Activated naive CD4-positive, alpha-beta T cell treated with anti-CD3 and anti-CD28 coated beads, Interleukin-2, amount 50 U/mL, for 72 hours (primary cell): Measurements from ENCODE around the gene BACE1-AS. TPM values are rescaled to one million over a fixed set of nuclear protein-coding genes. Genes with fewer than 3 reads are reported as not detected.

Experiments
- ATAC-seq, 2 donors: fragments of 150-1000 bp; cut with Tn5 transposase; 2 replicates each; pipeline ENCODE4 v1.10.0; 2021; ENCODE audit warnings: mild to moderate bottlenecking in 2 of 2, moderate library complexity in 2 of 2
- DNase-seq, 2 donors: peaks; one replicate each; pipeline ENCODE4 v3.0.0; 2021 to 2022; ENCODE audit warnings: low spot score in 2 of 2
- H3K27ac Mint-ChIP-seq, 2 donors: one replicate each; pipeline ENCODE4 v1.8.0; 2022; ENCODE audit warnings: mild to moderate bottlenecking in 2 of 2, mixed read lengths in 2 of 2
- H3K36me3 Mint-ChIP-seq, 2 donors: one replicate each; pipeline ENCODE4 v1.8.0; 2022; ENCODE audit warnings: mixed read lengths in 2 of 2
- H3K9me3 Mint-ChIP-seq, 2 donors: one replicate each; pipeline ENCODE4 v1.8.0; 2022; ENCODE audit warnings: mixed read lengths in 2 of 2
- total RNA-seq, 2 donors: library from RNA; stranded (reverse); gene quantifications; one replicate each; pipeline ENCODE4 v1.2.3, GENCODE V29; 2022

BACE1-AS gene
- total RNA-seq, 2 donors from 2014 or later, result 3.1 to 7.0 TPM

DNA sequence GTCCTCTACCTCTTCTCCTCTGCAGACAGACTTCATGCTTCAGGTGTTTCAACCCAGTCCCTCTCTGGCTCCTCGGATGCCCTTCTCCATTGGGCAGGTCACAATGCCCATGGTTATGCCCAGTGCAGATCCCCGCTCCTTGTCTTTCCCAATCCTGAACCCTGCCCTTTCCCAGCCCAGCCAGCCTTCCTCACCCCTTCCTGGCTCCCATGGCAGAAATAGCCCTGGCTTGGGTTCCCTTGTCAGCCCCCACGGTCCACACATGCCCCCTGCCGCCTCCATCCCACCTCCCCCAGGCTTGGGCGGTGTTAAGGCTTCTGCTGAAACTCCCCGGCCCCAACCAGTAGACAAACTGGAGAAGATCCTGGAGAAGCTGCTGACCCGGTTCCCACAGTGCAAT lies 9.3 kb upstream of the BACE1-AS start:
- no peaks in the 10 kb centered on the region for H3K9me3 Mint-ChIP-seq
- DNase-seq (no peak), ATAC-seq (no peak)

DNA sequence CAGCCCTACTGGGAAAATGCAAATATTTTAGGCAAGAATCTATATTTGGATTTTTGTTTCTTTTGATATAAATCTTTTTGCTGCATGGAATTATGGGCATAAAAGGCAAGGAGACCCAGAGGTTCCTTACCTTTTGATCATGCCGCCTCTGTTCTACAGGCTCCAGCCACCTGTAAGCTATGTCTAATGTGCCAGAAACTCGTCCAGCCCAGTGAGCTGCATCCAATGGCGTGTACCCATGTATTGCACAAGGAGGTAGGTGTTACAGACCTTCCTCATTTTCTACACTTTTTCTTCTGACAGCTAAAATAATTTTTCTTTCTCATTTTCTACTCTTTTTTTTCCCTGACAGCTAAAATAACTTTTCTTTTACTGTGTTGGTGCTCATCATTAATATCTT lies 8.2 kb upstream of the BACE1-AS start:
- ATAC-seq, result no peak
- Mint-ChIP-seq H3K9me3 (no peaks in the 10 kb centered on the region), H3K36me3 (peaks cover 0 to 11% of the 10 kb centered on the region in 2 donors), H3K27ac (peak overlapping the region in 1 of 2 donors; percentile 13)
- DNase-seq, result no peak

More for the DNA sequence above, 9.3 kb upstream of the BACE1-AS start:
- Mint-ChIP-seq H3K36me3 (peaks cover 0 to 11% of the 10 kb centered on the region in 2 donors), H3K27ac (no peak overlapping the region)

DNA sequence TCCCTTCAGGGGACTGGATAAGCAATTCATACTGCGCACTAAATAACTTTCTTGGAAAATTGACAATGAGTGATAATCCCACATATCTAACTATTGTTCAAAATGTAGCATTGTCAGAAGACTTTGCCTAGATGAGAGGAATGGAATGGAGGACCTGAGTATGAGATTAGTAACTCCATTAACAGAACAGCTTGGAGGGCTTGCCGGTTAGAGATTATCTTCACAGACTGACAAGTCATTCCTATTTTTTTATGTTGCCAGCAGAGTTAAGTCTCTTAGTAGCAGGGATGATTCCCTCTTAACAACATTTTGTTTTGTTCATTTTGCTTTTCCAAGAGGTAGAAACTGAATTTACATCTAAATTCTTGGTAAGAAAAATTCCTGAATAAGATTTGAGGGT lies 7.1 kb upstream of the BACE1-AS start:
- no peaks in the 10 kb centered on the region for H3K9me3 Mint-ChIP-seq
- H3K27ac Mint-ChIP-seq, result no peak overlapping the region
- DNase-seq (no peak), ATAC-seq (no peak)
- H3K36me3 Mint-ChIP-seq, result peaks cover 0 to 11% of the 10 kb centered on the region in 2 donors

DNA sequence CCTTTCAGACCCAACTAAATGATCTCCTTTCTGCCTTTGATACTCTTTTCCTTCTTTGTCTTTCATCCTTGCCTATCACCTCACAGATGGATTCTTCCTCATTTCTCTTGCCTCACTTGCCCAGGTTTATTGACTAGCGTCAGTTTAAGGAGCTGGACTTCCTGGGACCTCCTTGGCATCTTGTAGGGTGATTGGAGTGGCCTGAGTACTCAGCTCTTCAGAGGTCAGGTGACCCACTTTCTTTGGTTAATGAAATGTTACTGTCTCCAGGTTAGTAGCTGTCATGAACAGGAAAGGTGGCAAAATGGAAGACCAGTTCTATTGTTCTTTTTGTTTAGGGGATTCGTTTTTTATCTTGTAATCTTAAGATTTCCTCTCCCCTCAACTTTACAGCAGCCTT lies 4.6 kb upstream of the BACE1-AS start:
- Mint-ChIP-seq H3K36me3 (peaks cover 0 to 6% of the 10 kb centered on the region in 2 donors), H3K27ac (peak overlapping the region in 1 of 2 donors; percentile 2), H3K9me3 (no peaks in the 10 kb centered on the region)
- DNase-seq, result no peak
- ATAC-seq, result no peak

DNA sequence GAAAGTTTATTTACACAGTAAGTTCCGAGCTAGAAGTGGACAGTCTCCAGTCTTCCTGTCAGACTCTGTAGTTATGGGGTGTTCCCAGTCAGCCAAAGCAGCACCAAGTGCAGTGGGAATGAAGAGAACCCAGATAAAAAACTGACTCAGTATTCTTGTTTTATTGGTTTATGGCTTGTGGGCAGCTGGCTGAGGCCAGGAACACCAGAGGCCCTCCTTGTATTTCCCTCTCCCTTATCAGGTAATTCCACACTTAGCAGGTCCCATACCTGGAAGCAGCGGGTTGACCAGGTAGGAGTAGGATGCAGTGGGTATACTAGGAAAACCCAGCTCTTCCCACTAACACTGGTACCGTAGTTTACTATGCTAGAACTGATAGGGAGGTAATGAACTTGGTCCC lies 3.5 kb upstream of the BACE1-AS start:
- no peaks in the 10 kb centered on the region for H3K36me3 Mint-ChIP-seq
- peak overlapping the region in 1 of 2 donors; percentile 2 for H3K27ac Mint-ChIP-seq
- no peaks in the 10 kb centered on the region for H3K9me3 Mint-ChIP-seq
- DNase-seq, result no peak
- no peak for ATAC-seq

DNA sequence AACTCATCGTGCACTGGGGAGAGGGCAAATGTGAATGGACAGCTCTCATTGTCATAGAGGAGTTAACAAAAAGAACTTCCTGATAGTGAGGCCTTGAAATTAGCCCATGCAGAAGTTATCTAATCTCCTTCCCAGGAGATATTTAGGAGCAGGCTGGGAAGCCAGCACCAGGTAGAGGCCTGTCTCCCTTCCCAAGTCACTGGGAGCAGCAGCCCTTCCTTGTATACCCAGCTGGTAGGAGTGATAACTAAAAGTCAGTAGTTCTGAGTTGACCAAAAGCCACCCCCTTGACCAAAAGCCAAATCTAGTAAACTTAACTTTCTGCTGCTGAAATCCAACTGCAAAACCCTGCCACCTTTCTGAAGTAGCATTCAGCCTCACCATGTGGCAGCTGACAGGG lies 1.4 kb upstream of the BACE1-AS start:
- no peak for ATAC-seq
- Mint-ChIP-seq H3K36me3 (no peaks in the 10 kb centered on the region), H3K27ac (no peak overlapping the region), H3K9me3 (no peaks in the 10 kb centered on the region)
- no peak for DNase-seq

DNA sequence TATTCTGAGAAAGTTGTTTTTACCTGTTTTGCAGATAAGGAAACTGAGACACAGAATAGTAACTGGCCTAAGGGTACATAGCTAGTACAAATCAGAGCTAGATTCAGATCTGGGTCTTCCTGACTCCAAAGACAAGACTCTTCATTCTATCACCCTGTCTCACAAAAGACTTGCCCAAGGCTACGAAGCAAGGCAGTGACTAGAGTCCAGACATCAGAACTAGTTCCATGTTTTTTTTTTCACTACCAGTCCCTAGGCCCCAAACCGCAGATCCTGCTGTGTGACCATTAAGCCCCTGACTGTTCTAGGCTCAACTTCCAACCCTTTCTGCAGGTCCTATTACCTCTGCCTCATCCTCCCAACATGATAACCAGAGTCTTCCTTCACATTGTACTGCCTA lies 1.5 kb downstream of the BACE1-AS start:
- DNase-seq (no peak), ATAC-seq (no peak)
- H3K36me3 Mint-ChIP-seq, result no peaks in the 10 kb centered on the region
- peak overlapping the region in 1 of 2 donors; percentile 2 for H3K27ac Mint-ChIP-seq
- no peaks in the 10 kb centered on the region for H3K9me3 Mint-ChIP-seq

DNA sequence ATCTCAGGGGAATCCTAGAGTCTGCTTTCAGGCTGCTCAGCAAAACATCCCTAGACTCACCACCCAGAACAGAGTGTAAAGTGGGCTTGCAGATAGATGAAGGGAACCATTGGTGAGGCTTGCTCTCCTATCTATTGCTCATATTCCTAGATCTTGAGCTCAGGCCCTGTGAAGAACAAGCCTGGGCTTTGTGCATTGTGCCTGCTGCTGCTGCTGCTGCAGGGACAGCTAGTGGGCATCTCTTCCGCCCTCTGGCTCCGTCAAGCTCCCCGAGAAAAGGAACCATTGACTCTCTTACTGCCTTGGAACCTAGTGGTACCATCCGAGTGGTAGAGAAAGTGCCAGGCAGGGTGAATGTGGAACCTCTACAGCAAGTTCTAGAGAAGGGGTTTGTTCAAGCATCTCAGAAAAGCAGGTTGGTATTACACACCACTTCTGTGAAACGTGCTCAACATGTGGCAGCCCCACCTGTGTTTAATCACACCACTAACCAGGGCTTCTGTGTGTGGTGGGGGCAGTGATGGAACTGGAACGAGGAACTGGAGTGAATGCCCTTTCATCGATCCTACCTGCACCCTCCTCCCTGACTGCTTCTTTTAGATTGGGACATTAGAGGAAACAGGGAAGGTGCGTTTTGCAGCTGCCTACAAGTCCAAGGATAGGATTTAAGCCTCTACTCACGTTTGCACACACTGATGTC lies 4.4 kb downstream of the BACE1-AS start:
- no peak for ATAC-seq
- peak in 1 of 2 donors; percentile 23 for DNase-seq

DNA sequence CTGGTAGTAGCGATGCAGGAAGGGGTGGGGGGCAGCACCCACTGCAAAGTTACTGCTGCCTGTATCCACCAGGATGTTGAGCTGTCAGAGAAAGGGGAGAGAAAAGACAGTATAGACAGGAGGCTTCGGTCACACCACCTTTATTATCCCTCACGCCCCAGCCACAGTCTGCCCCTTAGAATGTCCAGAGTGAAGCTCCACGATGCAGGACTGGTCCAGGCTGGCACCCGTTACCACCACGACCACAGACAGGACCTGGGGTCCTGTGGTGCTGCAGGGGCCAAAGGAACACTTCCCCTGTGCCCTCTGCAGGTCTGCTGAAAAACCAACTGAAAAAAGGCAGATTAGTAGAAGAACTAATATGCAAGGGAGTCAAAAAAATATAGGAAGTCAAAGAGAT lies 5.7 kb downstream of the BACE1-AS start:
- no peaks in the 10 kb centered on the region for H3K36me3 Mint-ChIP-seq
- H3K27ac Mint-ChIP-seq, result peak overlapping the region in 1 of 2 donors; percentile 27
- ATAC-seq (no peak), DNase-seq (peak in 1 of 2 donors; percentile 40)
- no peaks in the 10 kb centered on the region for H3K9me3 Mint-ChIP-seq

More for the DNA sequence above, 4.4 kb downstream of the BACE1-AS start:
- Mint-ChIP-seq H3K9me3 (no peaks in the 10 kb centered on the region), H3K27ac (no peak overlapping the region), H3K36me3 (no peaks in the 10 kb centered on the region)

DNA sequence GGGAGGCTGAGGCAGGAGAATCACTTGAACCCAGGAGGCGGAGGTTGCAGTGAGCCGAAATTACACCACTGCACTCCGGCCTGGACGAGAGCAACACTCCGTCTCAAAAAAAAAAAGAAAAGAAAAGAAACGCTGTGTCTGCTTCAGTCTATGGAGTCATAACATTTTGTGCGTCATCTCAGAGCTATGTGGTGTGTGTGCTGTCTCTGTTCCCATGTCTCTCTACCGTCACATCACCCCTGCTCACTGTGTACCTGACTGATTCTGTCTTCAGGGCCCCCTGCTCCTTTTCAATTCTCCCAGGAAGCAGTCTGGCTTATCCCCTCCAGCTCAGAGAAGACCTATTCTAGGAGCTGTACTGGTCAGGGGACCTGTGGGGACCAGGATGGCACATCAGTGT lies 7.0 kb downstream of the BACE1-AS start:
- no peaks in the 10 kb centered on the region for H3K36me3 Mint-ChIP-seq
- no peak overlapping the region for H3K27ac Mint-ChIP-seq
- no peaks in the 10 kb centered on the region for H3K9me3 Mint-ChIP-seq
- ATAC-seq, result no peak
- no peak for DNase-seq

DNA sequence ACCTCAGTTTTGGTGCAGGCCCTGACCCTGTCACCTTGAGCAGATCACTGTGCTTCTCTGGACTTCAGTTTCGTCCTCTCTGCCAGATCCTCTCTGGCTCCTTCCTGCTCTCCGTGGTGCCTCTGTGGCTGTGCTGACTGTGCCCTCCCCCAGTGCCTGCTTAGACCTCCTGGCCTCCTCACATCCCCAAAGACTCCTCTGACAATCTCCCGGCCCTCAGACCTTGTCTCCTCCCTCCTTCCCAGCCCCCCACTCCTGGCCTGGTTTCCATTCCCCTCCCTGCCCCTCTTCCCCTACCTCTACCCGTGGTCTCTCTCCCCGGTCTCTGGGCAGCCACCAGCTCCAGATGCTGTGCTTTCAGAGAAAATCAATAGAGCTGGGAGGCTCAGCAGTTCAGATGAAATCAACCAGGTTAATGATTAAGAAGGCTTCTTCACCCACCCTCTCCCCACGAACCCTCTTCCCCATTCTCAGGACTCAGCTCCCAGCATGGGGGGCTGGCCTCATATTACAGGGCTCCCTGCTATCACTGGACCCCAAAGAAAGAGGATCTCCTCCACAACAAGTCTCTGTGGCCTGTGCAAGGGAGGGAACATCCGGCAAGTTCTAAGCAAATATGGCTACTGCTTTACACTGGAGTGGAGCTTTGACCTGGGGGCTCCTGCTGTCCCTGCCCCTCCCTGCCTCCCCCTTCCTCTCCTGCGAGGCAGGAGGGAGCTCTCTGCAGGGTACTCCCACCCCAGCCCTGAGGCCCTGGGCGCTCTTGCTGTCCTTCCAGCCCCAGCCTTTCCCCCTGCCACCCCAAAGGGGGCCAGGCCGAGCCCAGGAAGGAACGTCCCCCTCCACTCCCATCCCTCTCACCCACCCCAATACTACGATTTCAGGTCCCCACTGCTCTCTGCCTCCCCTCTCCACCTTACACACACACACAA lies 8.5 kb downstream of the BACE1-AS start:
- Mint-ChIP-seq H3K36me3 (no peaks in the 10 kb centered on the region), H3K27ac (no peak overlapping the region), H3K9me3 (no peaks in the 10 kb centered on the region)
- DNase-seq (peak in 1 of 2 donors; percentile 31), ATAC-seq (no peak)

DNA sequence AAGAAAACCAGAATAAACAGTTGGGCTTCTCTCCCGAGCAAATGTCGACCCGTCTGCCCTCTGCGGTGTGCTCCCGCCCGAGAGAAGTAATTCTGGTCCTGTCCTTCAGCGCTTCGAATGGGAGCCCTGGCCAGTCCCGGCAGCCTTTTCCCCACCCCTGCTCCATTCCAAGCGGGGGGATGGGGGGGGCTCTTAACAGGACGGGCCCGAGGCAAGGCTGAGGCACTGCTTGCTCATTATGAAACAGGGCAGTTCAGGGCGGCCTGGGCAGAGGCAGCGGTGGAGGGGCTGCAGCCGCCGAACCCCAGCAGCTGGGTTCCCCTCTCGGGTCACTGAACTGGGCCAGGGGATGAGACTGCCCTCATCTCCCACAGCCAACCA lies 9.1 kb downstream of the BACE1-AS start:
- ATAC-seq, result no peak
- Mint-ChIP-seq H3K9me3 (no peaks in the 10 kb centered on the region), H3K36me3 (no peaks in the 10 kb centered on the region), H3K27ac (no peak overlapping the region)
- DNase-seq, result peak in 1 of 2 donors; percentile 47

DNA sequence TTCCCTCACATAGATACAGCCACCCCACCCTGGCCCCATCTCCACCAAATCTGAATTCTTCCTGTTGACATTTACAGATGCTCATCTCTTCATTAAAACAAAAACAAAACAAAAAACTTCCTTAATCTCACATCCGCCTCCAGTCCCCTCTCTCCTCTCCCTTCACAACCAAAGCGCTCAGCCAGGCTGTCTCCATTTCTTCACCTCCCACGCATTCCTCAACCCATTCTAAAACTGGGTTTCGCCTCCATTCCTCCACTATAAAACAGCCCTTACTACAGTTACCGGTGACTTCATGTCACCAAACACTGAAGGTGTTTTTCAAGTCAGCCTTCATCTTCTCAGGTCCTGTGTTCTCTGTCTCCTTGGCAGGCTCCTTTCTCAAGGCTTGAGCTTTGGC lies 9.6 kb downstream of the BACE1-AS start:
- Mint-ChIP-seq H3K36me3 (no peaks in the 10 kb centered on the region), H3K27ac (peak overlapping the region in 1 of 2 donors; percentile 5), H3K9me3 (no peaks in the 10 kb centered on the region)
- DNase-seq (no peak), ATAC-seq (no peak)

DNA sequence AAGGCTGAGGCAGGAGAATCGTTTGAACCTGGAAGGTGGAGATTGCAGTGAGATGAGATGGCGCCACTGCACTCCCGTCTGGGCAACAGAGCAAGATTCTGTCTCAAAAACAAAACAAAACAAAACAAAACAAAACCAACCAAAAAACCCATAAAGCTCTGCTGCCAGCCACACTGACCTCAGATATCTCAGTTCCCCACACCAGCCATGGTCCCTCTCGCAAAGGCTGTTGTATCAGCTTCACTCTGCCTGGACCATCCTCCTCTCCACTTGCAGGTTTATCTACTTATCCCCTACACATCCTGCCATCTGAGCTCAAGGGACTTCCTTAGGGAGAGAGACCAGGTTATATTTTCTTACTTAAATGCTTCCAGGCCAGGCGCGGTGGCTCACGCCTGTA lies 11.1 kb downstream of the BACE1-AS start:
- DNase-seq (no peak), ATAC-seq (no peak)
- Mint-ChIP-seq H3K27ac (no peak overlapping the region), H3K9me3 (no peaks in the 10 kb centered on the region), H3K36me3 (no peaks in the 10 kb centered on the region)

DNA sequence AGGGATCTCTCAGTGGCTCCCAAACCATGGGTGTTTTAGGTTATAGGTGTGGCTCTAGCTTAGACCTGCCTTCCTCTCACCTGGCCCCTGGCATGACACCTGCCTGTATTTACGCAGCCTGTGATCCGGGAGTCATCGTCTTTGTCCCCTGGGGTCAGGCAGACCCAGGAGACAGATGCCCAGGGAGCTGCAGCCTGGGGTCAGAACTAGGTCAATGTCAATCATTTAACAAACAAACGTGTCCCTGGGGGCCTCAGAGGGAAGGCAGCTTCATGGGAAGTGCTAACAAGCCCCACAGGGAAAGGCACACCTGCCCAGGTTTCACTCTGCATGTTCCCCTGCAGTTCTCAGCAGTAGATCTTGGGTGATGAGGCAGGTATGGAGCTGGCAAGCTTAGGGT lies 12.0 kb downstream of the BACE1-AS start:
- no peak for ATAC-seq
- Mint-ChIP-seq H3K9me3 (no peaks in the 10 kb centered on the region), H3K27ac (no peak overlapping the region), H3K36me3 (no peaks in the 10 kb centered on the region)
- no peak for DNase-seq

DNA sequence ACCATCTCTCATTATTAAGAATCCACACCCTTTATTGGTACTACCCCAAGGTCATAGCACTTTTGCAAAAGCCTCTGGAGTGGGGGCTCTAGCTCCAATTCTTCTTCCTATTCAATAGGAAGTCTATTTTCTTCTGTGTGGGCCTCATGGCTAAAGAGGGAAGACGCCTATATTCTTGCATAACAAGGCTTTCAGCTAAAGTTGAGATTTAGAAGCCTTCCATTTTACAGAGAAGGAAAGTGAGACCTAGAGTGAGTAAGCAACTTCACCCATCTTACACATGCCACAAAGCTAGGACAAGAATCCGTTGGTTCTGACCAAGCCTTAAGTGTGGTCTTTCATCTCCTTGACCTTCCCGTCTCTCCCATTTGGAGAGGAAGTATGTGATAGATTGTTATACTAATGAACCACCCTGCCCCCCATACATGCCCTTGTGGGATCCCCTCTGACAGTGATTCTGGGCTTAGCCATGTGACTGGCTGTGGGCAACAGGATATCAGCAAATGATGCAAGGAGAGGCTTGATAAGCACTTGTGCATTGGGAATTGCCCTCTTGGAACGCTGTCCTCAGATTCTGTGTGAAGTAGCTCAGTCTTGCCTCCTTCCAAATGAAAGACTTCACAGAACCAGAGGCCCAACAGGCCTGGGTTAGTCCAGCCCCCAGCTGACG lies 12.6 kb downstream of the BACE1-AS start:
- DNase-seq, result no peak
- no peaks in the 10 kb centered on the region for H3K36me3 Mint-ChIP-seq
- H3K9me3 Mint-ChIP-seq, result no peaks in the 10 kb centered on the region
- no peak overlapping the region for H3K27ac Mint-ChIP-seq
- no peak for ATAC-seq

DNA sequence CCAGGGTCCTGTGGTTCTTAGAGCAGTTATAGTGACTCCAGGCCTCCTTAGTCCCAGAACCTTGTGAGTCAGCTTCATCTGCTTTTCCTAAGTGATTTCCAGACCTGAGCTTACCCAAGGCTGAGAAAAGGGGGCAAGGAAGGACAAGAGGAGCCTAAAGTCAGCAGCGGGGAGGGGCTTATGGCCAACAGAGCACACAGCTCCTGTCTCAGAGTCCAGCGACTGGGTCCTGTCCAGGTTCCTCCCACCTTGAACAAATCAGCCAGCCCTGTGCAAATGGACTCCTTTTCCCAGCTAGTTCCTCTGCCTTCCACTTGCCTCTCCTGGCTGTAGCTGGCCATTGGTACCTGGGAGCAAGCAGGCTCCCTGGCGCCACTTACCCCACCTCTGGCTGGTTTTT lies 14.0 kb downstream of the BACE1-AS start:
- DNase-seq, result no peak
- no peak for ATAC-seq
- Mint-ChIP-seq H3K27ac (no peak overlapping the region), H3K9me3 (no peaks in the 10 kb centered on the region), H3K36me3 (no peaks in the 10 kb centered on the region)
